Panc1 (cell line): ENCODE results near the gene FAM53B.

Experiments
- POLR2AphosphoS5 ChIP-seq: IDR thresholded peaks from 2 replicates; pipeline ENCODE4 v1.6.1; 2012; ENCODE audit warnings: mild to moderate bottlenecking, low read depth, low read length, moderate library complexity
- SIN3A ChIP-seq: IDR thresholded peaks from 2 replicates; pipeline ENCODE4 v1.6.1; 2012; ENCODE audit warnings: low read depth, mild to moderate bottlenecking, low read length, moderate library complexity, borderline replicate concordance; ENCODE audit not compliant: insufficient read depth
- TCF7L2 ChIP-seq: IDR thresholded peaks from 2 replicates; pipeline ENCODE4 v1.6.1; 2011; ENCODE audit warnings: mild to moderate bottlenecking, low read depth, low read length, inconsistent platforms
- TF ChIP-seq, protein P1 (sequence below): fragments of 450-650 bp; IDR thresholded peaks from 2 replicates; pipeline ENCODE4 v1.5.1; 2017; ENCODE audit warnings: mild to moderate bottlenecking
- TF ChIP-seq, protein P2 (sequence below), 2 experiments: IDR thresholded peaks; 2 replicates each; pipeline ENCODE4 v1.6.1; 2011 to 2012; ENCODE audit warnings: low read depth in 2 of 2, control low read depth in 1 of 2, low read length in 1 of 2, mild to moderate bottlenecking in 1 of 2, moderate library complexity in 1 of 2; ENCODE audit not compliant: insufficient read depth in 1 of 2

- TF ChIP-seq, protein P1, sequence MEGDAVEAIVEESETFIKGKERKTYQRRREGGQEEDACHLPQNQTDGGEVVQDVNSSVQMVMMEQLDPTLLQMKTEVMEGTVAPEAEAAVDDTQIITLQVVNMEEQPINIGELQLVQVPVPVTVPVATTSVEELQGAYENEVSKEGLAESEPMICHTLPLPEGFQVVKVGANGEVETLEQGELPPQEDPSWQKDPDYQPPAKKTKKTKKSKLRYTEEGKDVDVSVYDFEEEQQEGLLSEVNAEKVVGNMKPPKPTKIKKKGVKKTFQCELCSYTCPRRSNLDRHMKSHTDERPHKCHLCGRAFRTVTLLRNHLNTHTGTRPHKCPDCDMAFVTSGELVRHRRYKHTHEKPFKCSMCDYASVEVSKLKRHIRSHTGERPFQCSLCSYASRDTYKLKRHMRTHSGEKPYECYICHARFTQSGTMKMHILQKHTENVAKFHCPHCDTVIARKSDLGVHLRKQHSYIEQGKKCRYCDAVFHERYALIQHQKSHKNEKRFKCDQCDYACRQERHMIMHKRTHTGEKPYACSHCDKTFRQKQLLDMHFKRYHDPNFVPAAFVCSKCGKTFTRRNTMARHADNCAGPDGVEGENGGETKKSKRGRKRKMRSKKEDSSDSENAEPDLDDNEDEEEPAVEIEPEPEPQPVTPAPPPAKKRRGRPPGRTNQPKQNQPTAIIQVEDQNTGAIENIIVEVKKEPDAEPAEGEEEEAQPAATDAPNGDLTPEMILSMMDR: no peak
- TF ChIP-seq, protein P2, sequence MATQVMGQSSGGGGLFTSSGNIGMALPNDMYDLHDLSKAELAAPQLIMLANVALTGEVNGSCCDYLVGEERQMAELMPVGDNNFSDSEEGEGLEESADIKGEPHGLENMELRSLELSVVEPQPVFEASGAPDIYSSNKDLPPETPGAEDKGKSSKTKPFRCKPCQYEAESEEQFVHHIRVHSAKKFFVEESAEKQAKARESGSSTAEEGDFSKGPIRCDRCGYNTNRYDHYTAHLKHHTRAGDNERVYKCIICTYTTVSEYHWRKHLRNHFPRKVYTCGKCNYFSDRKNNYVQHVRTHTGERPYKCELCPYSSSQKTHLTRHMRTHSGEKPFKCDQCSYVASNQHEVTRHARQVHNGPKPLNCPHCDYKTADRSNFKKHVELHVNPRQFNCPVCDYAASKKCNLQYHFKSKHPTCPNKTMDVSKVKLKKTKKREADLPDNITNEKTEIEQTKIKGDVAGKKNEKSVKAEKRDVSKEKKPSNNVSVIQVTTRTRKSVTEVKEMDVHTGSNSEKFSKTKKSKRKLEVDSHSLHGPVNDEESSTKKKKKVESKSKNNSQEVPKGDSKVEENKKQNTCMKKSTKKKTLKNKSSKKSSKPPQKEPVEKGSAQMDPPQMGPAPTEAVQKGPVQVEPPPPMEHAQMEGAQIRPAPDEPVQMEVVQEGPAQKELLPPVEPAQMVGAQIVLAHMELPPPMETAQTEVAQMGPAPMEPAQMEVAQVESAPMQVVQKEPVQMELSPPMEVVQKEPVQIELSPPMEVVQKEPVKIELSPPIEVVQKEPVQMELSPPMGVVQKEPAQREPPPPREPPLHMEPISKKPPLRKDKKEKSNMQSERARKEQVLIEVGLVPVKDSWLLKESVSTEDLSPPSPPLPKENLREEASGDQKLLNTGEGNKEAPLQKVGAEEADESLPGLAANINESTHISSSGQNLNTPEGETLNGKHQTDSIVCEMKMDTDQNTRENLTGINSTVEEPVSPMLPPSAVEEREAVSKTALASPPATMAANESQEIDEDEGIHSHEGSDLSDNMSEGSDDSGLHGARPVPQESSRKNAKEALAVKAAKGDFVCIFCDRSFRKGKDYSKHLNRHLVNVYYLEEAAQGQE (IDR thresholded peaks at IDR 0.05; ENCODE audit: insufficient read depth in 1 of 2, low read depth in 2 of 2, low read length in 1 of 2): no peak
- TF ChIP-seq POLR2AphosphoS5 (no peak), TCF7L2 (no peak), SIN3A (no peak)
Observed at GRCh38 chr10:124707144-124707467, 37.1 kb downstream of the FAM53B start.
